SW480 (cell line): Measurements from ENCODE around the gene CPSF4L.
"Not testable (repeated sequence)": the region's sequence is repeated elsewhere in the genome, so short reads cannot be mapped to it uniquely, and the experiment has no call there.

Experiments
- DNase-seq: peaks from one replicate; pipeline ENCODE4 v3.0.0-alpha.2; 2016; ENCODE audit warnings: low spot score

CPSF4L gene

DNA sequence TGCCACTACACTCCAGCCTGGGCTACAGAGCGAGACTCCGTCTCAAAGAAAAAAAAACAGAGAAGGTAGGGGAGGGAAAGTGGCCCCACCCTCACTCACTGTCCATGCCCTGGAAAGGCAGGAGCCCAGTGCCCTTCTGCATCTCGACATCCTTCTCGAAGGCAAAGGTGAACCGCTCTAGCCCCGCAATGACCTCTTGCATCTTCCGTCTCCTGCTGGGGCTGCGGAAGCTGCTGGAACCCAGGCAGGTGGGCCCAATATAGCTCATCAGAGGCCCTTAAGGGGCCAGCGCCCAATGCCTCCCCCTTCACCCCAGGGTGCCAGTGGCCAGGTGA lies at the start of gene CPSF4L:
CPSF4L (minus strand) TSS at position 264 of the 335 bp plus-strand sequence; CDS start at position 202, 62 bp downstream.
- DNase-seq = no peak

DNA sequence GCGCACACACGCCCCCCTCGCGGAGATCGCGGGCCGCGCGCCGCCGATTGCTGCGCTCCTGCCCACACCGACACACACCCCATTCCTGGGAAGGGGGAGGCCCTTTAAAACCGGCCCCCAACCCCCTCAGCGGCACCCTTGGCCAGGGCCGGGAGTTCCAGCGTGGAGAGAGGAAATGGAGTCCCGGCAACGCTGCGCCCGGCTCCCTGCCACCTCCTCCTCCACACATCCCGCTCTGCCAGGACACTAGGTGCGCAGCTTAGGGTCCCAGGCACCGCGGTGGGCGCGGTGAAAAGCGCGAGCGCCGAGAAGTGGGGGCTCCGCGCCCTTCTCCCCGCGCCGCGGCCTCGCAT lies 49.7 kb upstream of the CPSF4L start:
- DNase-seq = no peak

GRCh38 chr17:73309727-73310596 lies 48.3 kb upstream of the CPSF4L start:
- DNase-seq = no peak

DNA sequence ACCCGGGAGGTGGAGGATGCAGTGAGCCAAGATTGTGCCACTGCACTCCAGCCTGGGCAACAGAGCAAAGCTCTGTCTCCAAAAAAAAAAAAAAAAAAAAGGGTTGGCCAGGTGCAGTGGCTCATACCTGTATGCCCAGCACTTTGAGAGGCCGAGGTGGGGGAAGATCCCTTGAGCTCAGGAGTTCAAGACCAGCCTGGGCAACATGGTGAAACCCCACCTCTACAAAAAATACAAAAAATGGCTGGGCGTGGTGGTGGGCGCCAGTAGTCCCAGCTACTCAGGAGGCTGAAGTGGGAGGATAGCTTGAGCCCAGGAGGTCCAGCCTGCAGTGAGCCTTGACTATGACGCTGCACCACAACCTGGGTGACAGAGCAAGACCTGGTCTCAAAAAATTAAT lies 47.3 kb upstream of the CPSF4L start:
- not testable (repeated sequence) for DNase-seq

- DNase-seq = peak; percentile 82
These were observed 46.5 kb upstream of the CPSF4L start for GRCh38 chr17:73308017-73308823.

DNA sequence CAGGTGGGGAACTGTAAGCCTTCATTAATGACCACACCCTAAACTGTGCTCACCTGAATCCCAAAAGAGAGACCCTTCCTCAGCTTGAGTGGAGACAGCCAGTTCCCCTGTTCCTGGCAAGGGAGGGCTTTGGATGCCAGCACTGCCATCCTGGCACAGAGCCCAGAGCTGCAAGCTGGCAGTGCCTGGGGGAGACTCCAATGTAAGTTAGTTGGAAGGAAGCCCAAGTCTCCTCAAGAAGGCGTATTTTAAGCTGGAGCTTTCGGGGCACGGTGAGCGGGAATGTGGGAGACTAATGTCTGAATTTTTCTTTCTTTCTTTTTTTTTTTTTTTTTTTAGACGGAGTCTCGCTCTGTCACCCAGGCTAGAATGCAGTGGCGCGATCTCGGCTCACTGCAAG lies 45.5 kb upstream of the CPSF4L start:
- DNase-seq = no peak

GRCh38 chr17:73305845-73306836 lies 44.5 kb upstream of the CPSF4L start:
- DNase-seq = no peak

DNA sequence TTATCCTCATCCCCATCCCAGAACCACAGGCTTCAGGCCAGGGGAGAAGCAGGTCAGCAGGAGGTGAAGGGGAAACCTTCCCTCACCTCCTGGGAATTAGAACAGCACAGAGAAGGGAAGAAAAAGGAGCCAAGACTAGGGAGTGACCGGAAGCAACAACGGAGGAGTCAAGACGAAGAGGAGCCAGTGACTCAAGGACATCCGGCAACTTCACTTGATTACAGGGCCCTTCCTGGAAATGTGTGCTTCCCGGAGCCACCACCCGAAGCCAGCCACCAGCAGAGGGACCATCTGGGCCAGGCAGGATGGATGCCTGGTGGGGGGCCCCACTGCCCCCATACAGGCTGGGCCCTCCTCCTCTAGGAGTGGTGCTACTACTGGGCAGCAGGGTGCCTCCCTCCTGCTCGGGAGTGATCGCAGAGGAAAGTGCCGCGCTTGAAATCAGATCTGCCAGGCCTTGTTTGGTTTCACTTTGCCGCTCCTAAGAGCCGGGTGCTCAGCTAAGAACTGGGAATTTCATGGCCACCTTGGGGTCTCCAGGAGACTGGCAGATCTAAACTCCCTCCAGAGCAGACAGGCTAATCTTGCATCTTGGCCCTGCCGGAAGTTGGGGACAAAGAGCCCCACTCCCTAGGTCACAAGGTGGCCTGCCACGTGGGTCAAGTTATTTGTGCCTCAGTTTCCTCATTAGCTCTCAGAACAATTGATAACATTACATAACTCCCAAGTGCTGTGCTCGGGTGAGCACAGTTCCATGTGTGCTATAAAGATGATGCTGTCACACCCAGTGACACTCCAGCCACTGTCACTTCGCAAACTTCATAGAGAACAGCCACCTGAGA lies 43.5 kb upstream of the CPSF4L start:
- peak; percentile 34 for DNase-seq

- DNase-seq = no peak
These were observed 42.8 kb upstream of the CPSF4L start for GRCh38 chr17:73304438-73304837.

DNA sequence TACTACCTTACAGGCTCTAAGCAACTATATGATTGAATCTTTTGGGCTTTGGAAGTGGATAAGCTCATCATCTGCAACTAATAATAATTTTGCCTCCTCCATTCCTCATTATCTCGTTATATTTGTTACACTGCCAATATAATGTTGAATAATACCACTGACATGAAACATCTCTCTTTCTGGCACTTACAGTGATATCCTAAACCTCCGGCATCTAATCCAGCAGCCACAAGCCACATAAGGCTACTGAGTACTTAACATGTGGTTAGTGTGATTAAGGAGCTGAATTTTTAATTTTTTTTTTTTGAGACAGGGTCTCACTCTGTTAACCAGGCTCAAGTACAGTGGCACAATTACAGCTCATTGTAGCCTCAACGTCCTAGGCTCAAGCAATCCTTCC lies 40.5 kb upstream of the CPSF4L start:
- no peak for DNase-seq

DNA sequence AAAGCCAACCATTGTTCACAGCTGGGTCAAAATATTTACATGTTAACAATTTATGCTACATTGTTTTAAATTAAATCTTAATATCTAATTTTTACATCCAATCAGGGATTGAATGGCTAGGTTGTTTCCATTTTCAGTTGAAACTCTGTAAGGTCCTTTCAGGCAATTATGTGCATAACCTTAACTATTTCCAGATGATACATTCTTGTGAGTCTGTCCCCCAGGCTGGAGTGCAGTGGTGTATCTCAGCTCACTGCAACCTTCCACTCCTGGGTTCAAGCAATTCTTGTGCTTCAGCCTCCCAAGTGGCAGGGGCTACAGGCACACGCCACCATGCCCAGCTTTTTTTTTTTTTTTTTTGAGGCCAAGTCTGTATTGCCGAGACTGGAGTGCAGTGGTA lies 39.7 kb upstream of the CPSF4L start:
- DNase-seq = no peak

GRCh38 chr17:73300392-73300791 lies 38.7 kb upstream of the CPSF4L start:
- no peak for DNase-seq

- DNase-seq = no peak
These were observed 36.5 kb upstream of the CPSF4L start for GRCh38 chr17:73297934-73298861.

GRCh38 chr17:73293480-73293911 lies 31.8 kb upstream of the CPSF4L start:
- DNase-seq = no peak

DNA sequence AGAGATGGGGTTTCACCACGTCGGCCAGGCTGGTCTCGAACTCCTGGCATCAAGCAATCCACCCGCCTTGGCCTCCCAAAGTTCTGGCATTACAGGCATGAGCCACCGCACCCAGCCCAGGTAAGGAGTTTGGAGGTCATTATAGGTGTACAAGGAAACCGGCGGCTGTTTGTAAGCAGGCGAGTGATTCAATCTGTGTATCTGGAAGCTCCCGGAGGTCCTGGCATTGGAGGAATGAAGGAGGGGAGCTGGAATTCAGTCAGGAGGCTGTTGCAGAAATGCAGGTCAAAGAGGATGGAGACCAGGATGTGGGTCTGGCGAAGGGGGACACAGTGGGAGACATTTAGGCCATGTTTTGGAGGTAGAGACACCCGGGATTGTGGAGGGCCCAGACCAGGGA lies 31.4 kb upstream of the CPSF4L start:
- DNase-seq = no peak

GRCh38 chr17:73292031-73292531 lies 30.4 kb upstream of the CPSF4L start:
- peak; percentile 70 for DNase-seq

- DNase-seq = peak; percentile 88
These were observed 29.7 kb upstream of the CPSF4L start for GRCh38 chr17:73291260-73291801.

DNA sequence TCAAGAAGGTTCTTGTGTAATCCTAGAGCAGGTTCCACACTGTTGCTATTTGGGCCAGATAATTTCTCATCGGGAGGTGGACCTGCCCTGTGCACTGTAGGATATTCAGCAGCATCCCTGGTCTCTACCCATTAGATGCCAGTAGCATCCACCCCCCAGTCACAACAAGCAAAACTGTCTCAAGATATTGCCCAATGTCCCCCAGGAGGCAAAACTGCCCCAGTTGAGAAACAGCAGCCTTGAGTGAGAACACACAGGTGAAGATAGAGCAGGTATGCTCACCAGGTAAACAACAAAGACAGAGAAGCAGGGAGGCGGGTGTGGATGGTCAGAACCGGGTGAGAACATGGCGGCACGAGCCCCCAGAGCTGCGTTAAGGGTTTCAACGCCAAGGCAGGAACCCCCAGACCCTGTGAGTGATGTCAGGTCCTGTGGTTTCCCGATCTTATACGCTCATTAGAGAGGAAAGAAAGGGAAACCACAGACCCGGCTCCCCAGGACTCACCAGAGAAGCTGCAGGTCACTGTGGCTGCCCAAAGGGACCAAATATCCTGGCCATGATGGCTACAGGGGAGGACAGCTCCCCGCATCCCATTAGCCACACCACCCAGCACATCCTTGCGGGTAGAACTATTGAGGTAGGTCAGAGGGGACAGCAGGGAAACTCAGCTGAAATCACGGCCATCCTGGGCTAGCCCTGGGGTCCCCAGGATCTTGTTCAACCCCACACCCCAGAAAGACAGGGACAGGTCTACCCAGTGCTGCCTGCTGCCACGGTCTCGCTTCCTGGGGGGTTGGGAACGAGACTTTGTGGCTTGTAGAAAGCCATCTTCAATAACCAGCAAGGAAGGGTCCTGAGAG lies 28.9 kb upstream of the CPSF4L start:
- DNase-seq = no peak
